A549 (cell line): ENCODE results near the gene ATP5PD. TPM values are rescaled to one million over a fixed set of nuclear protein-coding genes. Genes with fewer than 3 reads are reported as not detected.

Experiments used
- ATAC-seq, 2 experiments: fragments of 200-7000 bp in 1 of 2; fragments of >200 bp in 1 of 2; cut with Nextera tagmentation in 1 of 2; cut with Tn5 transposase in 1 of 2; 3 replicates each; pipeline versions ENCODE4 v1.8.0 to v1.9.1; 2018 to 2020; ENCODE audit warnings: mild to moderate bottlenecking in 1 of 2, moderate library complexity in 1 of 2
- CTCF ChIA-PET: fragments of 300-600 bp; sonication (Branson Sonifier 250); formaldehyde crosslinking; extraction: SDS; loops from one replicate; lab custom pipeline; 2021; ENCODE audit warnings: antibody characterized with exemption, inconsistent platforms; lab: Yijun Ruan, JAX
- POLR2A ChIA-PET: fragments of 350-600 bp; formaldehyde crosslinking; extraction: SDS; loops from one replicate; lab custom pipeline; 2021; ENCODE audit warnings: antibody characterized with exemption, inconsistent platforms; lab: Yijun Ruan, JAX
- DNase-seq, 2 experiments: peaks; one replicate each; pipeline versions ENCODE4 v3.0.0 to v3.0.0-alpha.2; 2011 to 2016; ENCODE audit warnings: low read depth in 1 of 2, low spot score in 1 of 2
- FAIRE-seq: peaks from 2 replicates; lab custom pipeline; 2011; peaks lifted over from hg19 to GRCh38; lab: Jason Lieb, UNC
- H3K27ac ChIP-seq, 2 experiments: fragments of >200 bp; sonication (Bioruptor Twin); formaldehyde crosslinking; 3 replicates each; pipeline ENCODE4 v1.5.1; 2016 to 2017
- H3K4me1 ChIP-seq: fragments of >200 bp; sonication (Bioruptor Twin); formaldehyde crosslinking; 3 replicates; pipeline ENCODE4 v1.6.1; 2016
- H3K4me2 ChIP-seq: fragments of >200 bp; sonication (Bioruptor Twin); formaldehyde crosslinking; 3 replicates; pipeline ENCODE4 v1.6.1; 2016
- H3K4me3 ChIP-seq: fragments of >200 bp; sonication (Bioruptor Twin); formaldehyde crosslinking; 3 replicates; pipeline ENCODE4 v1.5.1; 2016
- H3K9me3 ChIP-seq: fragments of >200 bp; sonication (Bioruptor Twin); formaldehyde crosslinking; 3 replicates; pipeline ENCODE4 v1.6.1; 2016
- CBX2 ChIP-seq: fragments of 200-600 bp; sonication (generic); IDR thresholded peaks from 2 replicates; pipeline ENCODE4 v1.6.1; 2016; ENCODE audit warnings: low read depth, mild to moderate bottlenecking, borderline replicate concordance
- CBX8 ChIP-seq: fragments of 200-600 bp; sonication (generic); IDR thresholded peaks from 2 replicates; pipeline ENCODE4 v1.6.1; 2016
- CHD2 ChIP-seq: fragments of 150-350 bp; IDR thresholded peaks from 2 replicates; pipeline ENCODE4 v1.6.1; 2014; ENCODE audit warnings: low read length; ENCODE audit not compliant: partially characterized antibody
- CHD4 ChIP-seq: fragments of 200-600 bp; sonication (generic); IDR thresholded peaks from 2 replicates; pipeline ENCODE4 v1.6.1; 2016; ENCODE audit warnings: antibody characterized with exemption, mild to moderate bottlenecking, borderline replicate concordance
- EHF ChIP-seq: fragments of 250-450 bp; sonication (Bioruptor Pico); IDR thresholded peaks from 2 replicates; pipeline ENCODE4 v1.5.0; 2020; ENCODE audit warnings: mild to moderate bottlenecking
- FOSL2 ChIP-seq, 2 experiments: fragments of 450-650 bp in 1 of 2; fragments of >200 bp in 1 of 2; sonication (Bioruptor Twin) in 1 of 2; formaldehyde crosslinking; IDR thresholded peaks; 2 replicates each; pipeline versions ENCODE4 v1.5.0 to v1.6.1; 2016 to 2020; ENCODE audit warnings: mild to moderate bottlenecking in 1 of 2, moderate library complexity in 1 of 2
- FOXS1 ChIP-seq: fragments of 250-450 bp; sonication (Bioruptor Pico); IDR thresholded peaks from 2 replicates; pipeline ENCODE4 v1.5.0; 2020; ENCODE audit warnings: mild to moderate bottlenecking, moderate library complexity
- HOXA7 ChIP-seq: fragments of 250-450 bp; sonication (Bioruptor Pico); IDR thresholded peaks from 2 replicates; pipeline ENCODE4 v1.5.0; 2020; ENCODE audit warnings: mild to moderate bottlenecking, moderate library complexity
- HOXB5 ChIP-seq: fragments of 250-450 bp; sonication (Bioruptor Pico); IDR thresholded peaks from 2 replicates; pipeline ENCODE4 v1.5.0; 2020; ENCODE audit warnings: mild to moderate bottlenecking, moderate library complexity
- JUNB ChIP-seq: fragments of >200 bp; sonication (Bioruptor Twin); formaldehyde crosslinking; IDR thresholded peaks from 2 replicates; pipeline ENCODE4 v1.6.1; 2016
- MAX ChIP-seq: IDR thresholded peaks from 2 replicates; pipeline ENCODE4 v1.6.1; 2012
- POLR2A ChIP-seq: IDR thresholded peaks from 2 replicates; pipeline ENCODE4 v1.6.1; 2012; ENCODE audit warnings: mild to moderate bottlenecking, low read length
- RAD21 ChIP-seq, 2 experiments: fragments of >200 bp in 1 of 2; sonication (Bioruptor Twin) in 1 of 2; formaldehyde crosslinking in 1 of 2; IDR thresholded peaks in 1 of 2; conservative IDR thresholded peaks in 1 of 2; 2 replicates in 1 of 2; 3 replicates in 1 of 2; pipeline ENCODE4 v1.6.1; 2012 to 2018; ENCODE audit warnings: inconsistent platforms in 1 of 2
- SMC3 ChIP-seq: fragments of >200 bp; sonication (Bioruptor Twin); formaldehyde crosslinking; IDR thresholded peaks from 3 replicates; pipeline ENCODE4 v1.6.1; 2018; ENCODE audit warnings: inconsistent platforms
- WGBS: methylation state at CpG from one replicate; pipeline ENCODE4 v1.1.6; 2017; ENCODE audit errors: missing lambda C conversion rate; 5-methylcytosine and 5-hydroxymethylcytosine counted together
- polyA plus RNA-seq, 4 experiments: library from polyadenylated mRNA; depleted of rRNA in 3 of 4; stranded (reverse); fragments of >200 nt; fragmentation: RNase III in 1 of 4; extraction: RNeasy Plus Mini Kit Qiagen cat#74134 plus additional on column Dnase treatment in 1 of 4; gene quantifications; 2 replicates in 3 of 4; 3 replicates in 1 of 4; pipeline ENCODE4 v1.2.3, GENCODE V29; 2011 to 2017
- TF ChIP-seq, protein P1 (sequence below): fragments of 150-350 bp; IDR thresholded peaks from 2 replicates; pipeline ENCODE4 v1.6.1; 2014; ENCODE audit warnings: low read depth, mild to moderate bottlenecking, low read length

Gene ATP5PD
- polyA plus RNA-seq, 2 of the 4 experiments (the other 2 are of a cell fraction) = 333 to 463 TPM

DNA sequence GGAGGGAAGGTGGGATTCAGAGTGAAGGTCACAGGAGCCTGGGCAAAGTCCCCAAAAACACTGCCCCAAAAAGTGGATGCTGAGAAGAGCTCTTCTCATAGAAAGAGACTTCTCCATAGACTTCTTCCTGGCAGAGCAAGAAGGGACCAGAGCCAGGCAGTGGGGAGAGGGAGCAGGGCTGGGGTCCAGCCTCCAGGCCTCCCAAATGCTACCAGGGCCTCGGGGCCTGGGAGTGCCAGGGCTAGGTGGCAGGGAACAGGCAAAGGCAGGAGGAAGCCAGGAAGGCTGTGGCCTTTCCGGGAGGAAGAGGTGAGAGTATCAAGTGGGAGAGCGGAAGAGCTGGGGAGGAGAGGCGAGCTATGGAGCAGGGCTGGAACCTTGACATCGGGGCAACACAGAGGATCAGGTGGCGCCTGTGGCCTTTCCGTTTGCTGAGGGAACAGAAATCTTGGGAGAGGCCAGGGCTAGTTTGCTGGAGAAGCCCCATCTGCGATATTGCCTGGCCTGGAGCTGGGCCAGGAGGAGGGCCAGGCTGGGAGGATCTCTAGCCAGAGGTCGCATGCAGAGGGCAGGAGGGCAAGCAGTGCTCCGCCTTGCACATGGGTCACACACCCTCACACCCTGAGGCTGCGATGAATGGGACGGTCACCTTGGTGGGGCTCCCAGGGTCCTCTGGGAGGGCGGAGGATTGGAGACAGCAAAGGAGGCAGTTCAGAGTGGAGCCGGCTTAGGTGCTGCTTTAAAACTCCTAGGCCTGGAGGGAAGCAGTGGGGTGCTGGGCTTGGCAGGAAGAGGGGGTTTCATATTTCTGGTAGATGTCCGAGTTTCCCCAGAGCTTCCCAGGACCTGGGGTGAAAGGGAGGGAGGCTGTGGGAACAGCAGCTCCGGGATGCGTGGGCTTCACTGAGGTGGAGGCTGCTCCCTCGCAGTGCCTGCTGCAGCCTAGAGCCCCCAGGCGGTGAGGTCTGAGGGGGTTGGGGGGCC, 44.4 kb upstream of the ATP5PD start:
- DNase-seq = peak in 1 of 2 experiments; percentile 59
- 23% methylated on average over 17 of the region's 19 CpGs for WGBS
- POLR2A ChIA-PET = interaction anchor here (1.0 to 1.6 kb wide), 3 partner anchors 15 to 19 kb away, joined by 3 to 4 read pairs (median 3); partner anchors contain the start of gene ARMC7
- no peak for ATAC-seq
- peaks cover 88% of the 10 kb centered on the region for H3K4me1 ChIP-seq
- CTCF ChIA-PET = interaction anchor here (0.6 to 81.8 kb wide), 5 partner anchors 5 to 344 kb away, joined by 3 to 3429 read pairs (median 10); partner anchors contain the start of genes ARMC7, ATP5PD, KCTD2 and NT5C
- no peak for TF ChIP-seq CHD2
- TF ChIP-seq EHF (CRISPR knock-in tag) = 0 out of 2 replicates have a peak, but pooled peaks have one; percentile 49
- TF ChIP-seq MAX = peak; percentile 72
- peak overlapping the region; percentile 25 for H3K4me3 ChIP-seq
- peak overlapping the region; percentile 92 for H3K4me2 ChIP-seq
- H3K9me3 ChIP-seq = no peaks in the 10 kb centered on the region
- H3K27ac ChIP-seq = peak overlapping the region; percentile 79 to 96
- no peak for FAIRE-seq

GRCh38 chr17:75088465-75089417, 42.0 kb upstream of the ATP5PD start:
- WGBS = 20% methylated on average over 11 of the region's 11 CpGs
- DNase-seq = peak; percentile 77 to 79
- FAIRE-seq = peak; percentile 32
- H3K4me1 ChIP-seq = peaks cover 84% of the 10 kb centered on the region
- H3K4me3 ChIP-seq = peak overlapping the region; percentile 67
- H3K27ac ChIP-seq = peak overlapping the region; percentile 95 to 96
- POLR2A ChIA-PET = interaction anchor here (0.5 to 2.8 kb wide), 18 partner anchors 8 to 414 kb away, joined by 3 to 35 read pairs (median 8); partner anchors contain the start of genes FDXR, HID1, MRPL58 and SLC25A19
- ATAC-seq = peak; percentile 42 to 64
- TF ChIP-seq FOSL2 (IDR thresholded peaks at IDR 0.05) (no peak), FOSL2 (CRISPR knock-in tag; IDR thresholded peaks at IDR 0.05) (peak; percentile 92), POLR2A (peak; percentile 47; the same call in 1 of the 2 replicates), JUNB (0 out of 2 replicates have a peak, but pooled peaks have one; percentile 20), CBX2 (no peak), HOXB5 (CRISPR knock-in tag) (peak; percentile 11; the same call in 1 of the 2 replicates), RAD21 (conservative IDR thresholded peaks at IDR 0.05 in 1 of 2, IDR thresholded peaks at IDR 0.05 in 1 of 2) (0 out of 5 replicates have a peak, but pooled peaks of 1 of the 2 experiments have one; percentile 4), HOXA7 (CRISPR knock-in tag) (0 out of 2 replicates have a peak, but pooled peaks have one; percentile 26), SMC3 (no peak), CBX8 (no peak), CHD4 (no peak), FOXS1 (CRISPR knock-in tag) (no peak)
- TF ChIP-seq, protein P1, sequence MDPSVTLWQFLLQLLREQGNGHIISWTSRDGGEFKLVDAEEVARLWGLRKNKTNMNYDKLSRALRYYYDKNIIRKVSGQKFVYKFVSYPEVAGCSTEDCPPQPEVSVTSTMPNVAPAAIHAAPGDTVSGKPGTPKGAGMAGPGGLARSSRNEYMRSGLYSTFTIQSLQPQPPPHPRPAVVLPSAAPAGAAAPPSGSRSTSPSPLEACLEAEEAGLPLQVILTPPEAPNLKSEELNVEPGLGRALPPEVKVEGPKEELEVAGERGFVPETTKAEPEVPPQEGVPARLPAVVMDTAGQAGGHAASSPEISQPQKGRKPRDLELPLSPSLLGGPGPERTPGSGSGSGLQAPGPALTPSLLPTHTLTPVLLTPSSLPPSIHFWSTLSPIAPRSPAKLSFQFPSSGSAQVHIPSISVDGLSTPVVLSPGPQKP = no peak
- no peaks in the 10 kb centered on the region for H3K9me3 ChIP-seq
- CTCF ChIA-PET = interaction anchor here (1.0 to 81.8 kb wide), 10 partner anchors 10 to 182 kb away, joined by 3 to 3429 read pairs (median 7); partner anchors contain the start of genes ARMC7, KCTD2, MIF4GD and NT5C
- H3K4me2 ChIP-seq = peak overlapping the region; percentile 92
